ENCODE measurements around the gene NDUFAF8.

The NDUFAF8 gene

GRCh38 chr17:81236784-81237183, 2.3 kb upstream of the NDUFAF8 start:
- H3K36me3 ChIP-seq, result peaks cover 57% of the 10 kb centered on the region
- H3K27me3 ChIP-seq, result no peaks in the 10 kb centered on the region
- peak overlapping the region; percentile 41; the same call in 1 of the 2 replicates for H3K9ac ChIP-seq
- peak overlapping the region; percentile 99; the same call in 1 of the 2 replicates for H3K4me2 ChIP-seq
- no peaks in the 10 kb centered on the region for H3K9me3 ChIP-seq
- H3K4me1 ChIP-seq, result peaks cover 39% of the 10 kb centered on the region
- H4K20me1 ChIP-seq, result peaks cover 88% of the 10 kb centered on the region
- no peak overlapping the region for H3K27ac ChIP-seq
- TF ChIP-seq Cebpa-rat (IDR thresholded peaks at IDR 0.05), result no peak
- no peak overlapping the region for H3K4me3 ChIP-seq

GRCh38 chr17:81237591-81238489, 1.3 kb upstream of the NDUFAF8 start:
- Histone ChIP-seq H4K20me1 (peaks cover 86% of the 10 kb centered on the region), H3K27ac (peak overlapping the region; percentile 86), H3K9ac (peak overlapping the region; percentile 92), H3K36me3 (peaks cover 52% of the 10 kb centered on the region), H3K9me3 (no peaks in the 10 kb centered on the region), H3K4me2 (peak overlapping the region; percentile 99), H3K4me1 (peaks cover 44% of the 10 kb centered on the region), H3K27me3 (no peaks in the 10 kb centered on the region), H3K4me3 (peak overlapping the region; percentile 99)
- no peak for TF ChIP-seq Cebpa-rat (IDR thresholded peaks at IDR 0.05)

- Histone ChIP-seq H3K4me3 (peak overlapping the region; percentile 99), H3K9ac (peak overlapping the region; percentile 92), H3K27me3 (no peaks in the 10 kb centered on the region), H3K36me3 (peaks cover 46% of the 10 kb centered on the region), H3K4me1 (peaks cover 44% of the 10 kb centered on the region), H3K9me3 (no peaks in the 10 kb centered on the region), H4K20me1 (peaks cover 86% of the 10 kb centered on the region), H3K4me2 (peak overlapping the region; percentile 99), H3K27ac (peak overlapping the region; percentile 86)
- no peak for TF ChIP-seq Cebpa-rat (IDR thresholded peaks at IDR 0.05)
Observed at GRCh38 chr17:81238490-81238814, 666 bp upstream of the NDUFAF8 start.

GRCh38 chr17:81239714-81240555, 817 bp downstream of the NDUFAF8 start:
- TF ChIP-seq Cebpa-rat (IDR thresholded peaks at IDR 0.05), result no peak
- Histone ChIP-seq H3K27me3 (no peaks in the 10 kb centered on the region), H4K20me1 (peaks cover 83% of the 10 kb centered on the region), H3K4me2 (peak overlapping the region; percentile 88), H3K36me3 (peaks cover 36% of the 10 kb centered on the region), H3K4me1 (peaks cover 53% of the 10 kb centered on the region), H3K9me3 (no peaks in the 10 kb centered on the region), H3K4me3 (peak overlapping the region; percentile 99), H3K9ac (peak overlapping the region; percentile 92), H3K27ac (peak overlapping the region; percentile 91)

GRCh38 chr17:81240761-81241160, 1.6 kb downstream of the NDUFAF8 start:
- Histone ChIP-seq H3K27me3 (no peaks in the 10 kb centered on the region), H3K4me3 (peak overlapping the region; percentile 99), H3K36me3 (peaks cover 41% of the 10 kb centered on the region), H3K27ac (no peak overlapping the region), H3K9me3 (no peaks in the 10 kb centered on the region), H3K4me1 (peaks cover 61% of the 10 kb centered on the region), H4K20me1 (peaks cover 83% of the 10 kb centered on the region), H3K9ac (peak overlapping the region; percentile 92), H3K4me2 (peak overlapping the region; percentile 88)
- TF ChIP-seq Cebpa-rat (IDR thresholded peaks at IDR 0.05), result no peak

- no peak for TF ChIP-seq Cebpa-rat (IDR thresholded peaks at IDR 0.05)
- Histone ChIP-seq H3K4me1 (peaks cover 66% of the 10 kb centered on the region), H4K20me1 (peaks cover 83% of the 10 kb centered on the region), H3K9me3 (no peaks in the 10 kb centered on the region), H3K27ac (no peak overlapping the region), H3K36me3 (peaks cover 41% of the 10 kb centered on the region), H3K4me2 (peak overlapping the region; percentile 88), H3K9ac (no peak overlapping the region; the same call in 1 of the 2 replicates), H3K27me3 (no peaks in the 10 kb centered on the region), H3K4me3 (no peak overlapping the region)
Observed at GRCh38 chr17:81241203-81241602, 2.1 kb downstream of the NDUFAF8 start.

GRCh38 chr17:81241648-81242420, 2.7 kb downstream of the NDUFAF8 start:
- Histone ChIP-seq H3K4me2 (peak overlapping the region; percentile 88), H3K9ac (no peak overlapping the region), H3K4me1 (peaks cover 63% of the 10 kb centered on the region), H3K27me3 (no peaks in the 10 kb centered on the region), H3K36me3 (peaks cover 41% of the 10 kb centered on the region), H3K27ac (no peak overlapping the region), H3K4me3 (no peak overlapping the region), H4K20me1 (peaks cover 83% of the 10 kb centered on the region), H3K9me3 (no peaks in the 10 kb centered on the region)
- no peak for TF ChIP-seq Cebpa-rat (IDR thresholded peaks at IDR 0.05)

GRCh38 chr17:81242421-81243332, 3.6 kb downstream of the NDUFAF8 start:
- peaks cover 77% of the 10 kb centered on the region for H4K20me1 ChIP-seq
- H3K4me1 ChIP-seq, result peaks cover 55% of the 10 kb centered on the region
- TF ChIP-seq Cebpa-rat (IDR thresholded peaks at IDR 0.05), result no peak
- H3K27ac ChIP-seq, result no peak overlapping the region
- H3K9ac ChIP-seq, result no peak overlapping the region
- H3K36me3 ChIP-seq, result peaks cover 42% of the 10 kb centered on the region
- no peaks in the 10 kb centered on the region for H3K27me3 ChIP-seq
- H3K4me2 ChIP-seq, result peak overlapping the region; percentile 88; the same call in 1 of the 2 replicates
- no peak overlapping the region for H3K4me3 ChIP-seq
- no peaks in the 10 kb centered on the region for H3K9me3 ChIP-seq

Measured in BLaER1 (cell line).